Ovary (tissue), 9 donors: ENCODE data around the gene UAP1L1. TPM values are rescaled to one million over a fixed set of nuclear protein-coding genes. Genes with fewer than 3 reads are reported as not detected.
A peak's percentile ranks its signal among the peaks of the same experiment; 100 is the strongest.

ENCODE experiments used
- DNase-seq, 5 donors: peaks; one replicate each; pipeline ENCODE4 v3.0.0-alpha.2; 2019 to 2020
- H3K27ac ChIP-seq, 2 donors: fragments of 200-600 bp; one replicate each; pipeline versions ENCODE4 v1.5.1 to v1.8.0; 2019 to 2022
- H3K27me3 ChIP-seq: fragments of 200-600 bp; one replicate; pipeline ENCODE4 v1.8.0; 2022
- H3K36me3 ChIP-seq: fragments of 200-600 bp; sonication (generic); one replicate; pipeline ENCODE4 v1.5.1; 2019
- H3K4me1 ChIP-seq: one replicate; pipeline ENCODE4 v1.8.1; 2013; ENCODE audit warnings: mild to moderate bottlenecking, moderate library complexity; ENCODE audit not compliant: insufficient read depth
- H3K4me3 ChIP-seq: fragments of 200-600 bp; sonication (generic); one replicate; pipeline ENCODE4 v1.5.1; 2017
- H3K9me3 ChIP-seq, 2 donors: fragments of 200-600 bp in 1 of 2; sonication (generic) in 1 of 2; one replicate each; pipeline versions ENCODE4 v1.5.1 to v1.8.1; 2013 to 2019; ENCODE audit warnings: mild to moderate bottlenecking in 1 of 2, moderate library complexity in 1 of 2
- CTCF ChIP-seq, 3 donors: fragments of 450-650 bp in 2 of 3; fragments of 200-600 bp in 1 of 3; IDR thresholded peaks; one replicate each; pipeline versions ENCODE4 v1.5.1 to v1.8.0; 2016 to 2022; ENCODE audit warnings: antibody characterized with exemption in 3 of 3, mild to moderate bottlenecking in 1 of 3
- EP300 ChIP-seq: sonication (generic); formaldehyde crosslinking; IDR thresholded peaks from one replicate; pipeline ENCODE4 v1.6.1; 2017; ENCODE audit warnings: antibody characterized with exemption
- POLR2A ChIP-seq: fragments of 450-650 bp; IDR thresholded peaks from one replicate; pipeline ENCODE4 v1.6.1; 2017; ENCODE audit warnings: antibody characterized with exemption, mild to moderate bottlenecking, moderate library complexity
- WGBS, 3 donors: extraction: QIAGEN DNeasy Blood & Tissue Kit in 1 of 3; methylation state at CpG; one replicate each; pipeline versions ENCODE4 v1.1.5 to v1.1.7; 2013 to 2017; 5-methylcytosine and 5-hydroxymethylcytosine counted together
- intact Hi-C, 4 donors: fragments of 100-400 bp; cut with DNase I; formaldehyde crosslinking; loops; one replicate each; pipeline versions ENCODE4 v1.11.0 to v1.15.1; 2022 to 2023
- polyA plus RNA-seq, 2 donors: library from polyadenylated mRNA; stranded (reverse); fragments of 200-250 nt in 1 of 2; fragments of 350-450 nt in 1 of 2; fragmentation: Illumina TruSeq in 1 of 2; extraction: RNeasy Lipid Tissue Mini Kit (QIAGEN cat#74804) in 1 of 2; gene quantifications; one replicate each; pipeline ENCODE4 v1.2.3, GENCODE V29; 2013 to 2014
- total RNA-seq, 7 donors: library from RNA; depleted of rRNA in 2 of 7; stranded (reverse); fragments of >200 nt in 2 of 7; fragmentation: NEBNext Ultra II Directional in 3 of 7; extraction: Animal tissue kit (Norgen Biotek cat#: 25700) in 3 of 7; gene quantifications; one replicate each; pipeline versions ENCODE4 v1.1.0 to v1.2.4, GENCODE V29; 2016 to 2023
- donor health status: DM: no; HTN: no; CAD: no; lungs with moderate emphysema.
- donor health status: DM: no; HTN: no; CAD: no.
- donor health status: Bipolar disorder and iron deficiency.
- donor health status: DM: yes; HTN: yes; CAD: no.
- donor health status: DM: no; HTN: no; CAD: no.
- donor health status: DM: yes; HTN: yes; CAD: no.

UAP1L1 gene
- total and polyA plus RNA-seq, 9 donors: 1.3 to 6.3 (median 4.1) TPM

GRCh38 chr9:137067860-137068538 lies 9.3 kb upstream of the UAP1L1 start:
- Histone ChIP-seq H3K27ac (no peak overlapping the region), H3K36me3 (no peaks in the 10 kb centered on the region), H3K9me3 (no peaks in the 10 kb centered on the region), H3K27me3 (peaks cover 4% of the 10 kb centered on the region), H3K4me3 (no peak overlapping the region), H3K4me1 (no peaks in the 10 kb centered on the region)
- 53 to 61% (median 55%) methylated on average over 11 to 12 of the region's 12 CpGs for WGBS, 3 donors
- intact Hi-C loops: loop anchor here in 1 of 4 donors (5.0 kb wide), 1 partner anchor 41 kb away; the partner anchor contains the start of gene ABCA2
- peak; percentile 59 to 84 (median 77) for DNase-seq
- TF ChIP-seq EP300 (no peak), POLR2A (no peak), CTCF (IDR thresholded peaks at IDR 0.05) (peak; percentile 35 to 80 (median 79))

- no peaks in the 10 kb centered on the region for H3K36me3 ChIP-seq
- H3K9me3 ChIP-seq: no peaks in the 10 kb centered on the region
- H3K27me3 ChIP-seq: peaks cover 4% of the 10 kb centered on the region
- intact Hi-C loops: loop anchor here in 1 of 4 donors (5.0 kb wide), 1 partner anchor 42 kb away; the partner anchor contains the start of gene ABCA2
- H3K27ac ChIP-seq: no peak overlapping the region
- WGBS, 3 donors: 83 to 87% (median 85%) methylated on average over 17 of the region's 17 CpGs
- no peak for DNase-seq
- no peak overlapping the region for H3K4me3 ChIP-seq
- no peaks in the 10 kb centered on the region for H3K4me1 ChIP-seq
- TF ChIP-seq EP300: no peak
Measured at GRCh38 chr9:137068539-137069507, 8.5 kb upstream of the UAP1L1 start.

GRCh38 chr9:137069508-137070091 lies 7.7 kb upstream of the UAP1L1 start:
- WGBS, 3 donors: 4 to 13% (median 5%) methylated on average over 9 to 52 of the region's 52 CpGs
- H3K9me3 ChIP-seq: no peaks in the 10 kb centered on the region
- no peak for DNase-seq
- H3K4me1 ChIP-seq: no peaks in the 10 kb centered on the region
- H3K27me3 ChIP-seq: peaks cover 4% of the 10 kb centered on the region
- intact Hi-C loops: loop anchor here in 1 of 4 donors (5.0 kb wide), 1 partner anchor 42 kb away; the partner anchor contains the start of gene ABCA2
- H3K27ac ChIP-seq: no peak overlapping the region
- H3K36me3 ChIP-seq: no peaks in the 10 kb centered on the region
- TF ChIP-seq POLR2A (no peak), CTCF (IDR thresholded peaks at IDR 0.05) (no peak), EP300 (no peak)
- no peak overlapping the region for H3K4me3 ChIP-seq

GRCh38 chr9:137070201-137070905 lies 7.0 kb upstream of the UAP1L1 start, which contains the start of gene SAPCD2:
TSS of gene SAPCD2 (minus strand) at chr9:137070557. CDS start at chr9:137070460, 97 bp downstream.
- 0 to 1% (median 0%) methylated on average over 38 to 74 of the region's 74 CpGs for WGBS, 3 donors
- H3K27ac ChIP-seq: no peak within 1 kb of the TSS
- H3K4me1 ChIP-seq: no peaks in the 10 kb centered on the region
- peak within 1 kb of the TSS; percentile 8 for H3K4me3 ChIP-seq
- intact Hi-C loops: no loop called here
- H3K27me3 ChIP-seq: peaks cover 4% of the 10 kb centered on the region
- H3K9me3 ChIP-seq: no peaks in the 10 kb centered on the region
- H3K36me3 ChIP-seq: no peaks in the 10 kb centered on the region
- TF ChIP-seq CTCF (IDR thresholded peaks at IDR 0.05) (no peak), POLR2A (no peak)
- peak in 4 of 5 donors; percentile 55 to 76 (median 62) for DNase-seq
